Measurements from ENCODE around the gene NBAS.

NBAS gene

GRCh38 chr2:15399241-15399640, 161.9 kb downstream of the NBAS start:
- TF ChIP-seq TAF1 (IDR thresholded peaks at IDR 0.05; ENCODE audit: borderline replicate concordance, insufficient read depth, low read length) (no peak), REST (IDR thresholded peaks at IDR 0.05; ENCODE audit: insufficient read depth in 1 of 2, low read depth in 2 of 2, low read length in 2 of 2) (no peak), SIN3A (IDR thresholded peaks at IDR 0.05; ENCODE audit: borderline replicate concordance, insufficient read depth, low read length) (no peak), POLR2AphosphoS5 (IDR thresholded peaks at IDR 0.05; ENCODE audit: low read depth, low read length) (no peak), FOXP2 (optimal IDR thresholded peaks at IDR 0.05; ENCODE audit: borderline replicate concordance, extremely low read depth, extremely low read length, insufficient read depth) (no peak)

- TF ChIP-seq FOXP2 (optimal IDR thresholded peaks at IDR 0.05; ENCODE audit: borderline replicate concordance, extremely low read depth, extremely low read length, insufficient read depth): no peak
- no peak for TF ChIP-seq REST (IDR thresholded peaks at IDR 0.05; ENCODE audit: insufficient read depth in 1 of 2, low read depth in 2 of 2, low read length in 2 of 2)
- TF ChIP-seq POLR2AphosphoS5 (IDR thresholded peaks at IDR 0.05; ENCODE audit: low read depth, low read length): no peak
- no peak for TF ChIP-seq TAF1 (IDR thresholded peaks at IDR 0.05; ENCODE audit: borderline replicate concordance, insufficient read depth, low read length)
Measured at GRCh38 chr2:15391751-15392150, 169.4 kb downstream of the NBAS start.

- TF ChIP-seq SIN3A (IDR thresholded peaks at IDR 0.05; ENCODE audit: borderline replicate concordance, insufficient read depth, low read length) (no peak), REST (IDR thresholded peaks at IDR 0.05; ENCODE audit: insufficient read depth in 1 of 2, low read depth in 2 of 2, low read length in 2 of 2) (no peak), POLR2AphosphoS5 (IDR thresholded peaks at IDR 0.05; ENCODE audit: low read depth, low read length) (no peak), FOXP2 (optimal IDR thresholded peaks at IDR 0.05; ENCODE audit: borderline replicate concordance, extremely low read depth, extremely low read length, insufficient read depth) (no peak), TAF1 (IDR thresholded peaks at IDR 0.05; ENCODE audit: borderline replicate concordance, insufficient read depth, low read length) (no peak)
Measured at GRCh38 chr2:15389895-15390294, 171.2 kb downstream of the NBAS start.

- TF ChIP-seq TAF1 (IDR thresholded peaks at IDR 0.05; ENCODE audit: borderline replicate concordance, insufficient read depth, low read length): no peak
Measured at GRCh38 chr2:15389326-15389700, 171.8 kb downstream of the NBAS start.

- TF ChIP-seq REST (IDR thresholded peaks at IDR 0.05; ENCODE audit: insufficient read depth in 1 of 2, low read depth in 2 of 2, low read length in 2 of 2): no peak
- no peak for TF ChIP-seq FOXP2 (optimal IDR thresholded peaks at IDR 0.05; ENCODE audit: borderline replicate concordance, extremely low read depth, extremely low read length, insufficient read depth)
- TF ChIP-seq SIN3A (IDR thresholded peaks at IDR 0.05; ENCODE audit: borderline replicate concordance, insufficient read depth, low read length): no peak
- TF ChIP-seq POLR2AphosphoS5 (IDR thresholded peaks at IDR 0.05; ENCODE audit: low read depth, low read length): no peak
- TF ChIP-seq TAF1 (IDR thresholded peaks at IDR 0.05; ENCODE audit: borderline replicate concordance, insufficient read depth, low read length): no peak
Measured at GRCh38 chr2:15388406-15389325, 172.5 kb downstream of the NBAS start.

All from PFSK-1 (cell line).